Motor neuron (in vitro differentiated cells): ENCODE results near the gene CELA2A. TPM values are rescaled to one million over a fixed set of nuclear protein-coding genes. Genes with fewer than 3 reads are reported as not detected.
"Not testable (repeated sequence)": the region's sequence is repeated elsewhere in the genome, so short reads cannot be mapped to it uniquely, and the experiment has no call there.

ENCODE experiments used
- ATAC-seq, 8 experiments: fragments of 200-7000 bp; cut with Tn5 transposase; replicated peaks in 6 of 8; 2 replicates each; pipeline ENCODE4 v1.8.0; 2021; ENCODE audit warnings: mild to moderate bottlenecking in 8 of 8, moderate library complexity in 8 of 8
- H3K27ac ChIP-seq, 2 donors: fragments of 250-450 bp; sonication (Bioruptor Pico); 2 replicates each; pipeline ENCODE4 v1.9.0; 2021; ENCODE audit warnings: antibody characterized with exemption in 2 of 2, mild to moderate bottlenecking in 2 of 2, moderate library complexity in 1 of 2
- H3K4me1 ChIP-seq, 2 donors: fragments of 250-450 bp; sonication (Bioruptor Pico); replicated peaks in 1 of 2; 2 replicates each; pipeline ENCODE4 v1.6.1; 2021; ENCODE audit warnings: antibody characterized with exemption in 2 of 2, mild to moderate bottlenecking in 2 of 2, moderate library complexity in 1 of 2
- H3K4me3 ChIP-seq, 5 donors: fragments of 250-450 bp; sonication (Bioruptor Pico); 2 replicates each; pipeline ENCODE4 v1.9.0; 2021; ENCODE audit warnings: antibody characterized with exemption in 5 of 5, mild to moderate bottlenecking in 5 of 5, moderate library complexity in 4 of 5
- WGBS, 10 experiments: fragments of 450-650 bp; shearing (Covaris generic); methylation state at CpG; one replicate each; pipeline ENCODE4 v1.0.0; 2022; 5-methylcytosine and 5-hydroxymethylcytosine counted together
- in situ Hi-C, 9 experiments: fragments of 400-800 bp; cut with MboI; loops; one replicate each; pipeline ENCODE4 v1.15.0; 2021; ENCODE audit warnings: low sequenced_read_pairs in 9 of 9, low pct_unique_long_range_greater_than_20kb in 2 of 9; ENCODE audit not compliant: unreplicated experiment in 9 of 9
- total RNA-seq, 8 experiments: library from RNA; unstranded; fragments of 300-600 nt; gene quantifications; 2 replicates each; pipeline versions ENCODE4 v1.2.3 to v1.2.4, GENCODE V29; 2022

CELA2A gene
- total RNA-seq, 8 experiments from 2014 or later, result 1.1 TPM; not detected in 7

DNA sequence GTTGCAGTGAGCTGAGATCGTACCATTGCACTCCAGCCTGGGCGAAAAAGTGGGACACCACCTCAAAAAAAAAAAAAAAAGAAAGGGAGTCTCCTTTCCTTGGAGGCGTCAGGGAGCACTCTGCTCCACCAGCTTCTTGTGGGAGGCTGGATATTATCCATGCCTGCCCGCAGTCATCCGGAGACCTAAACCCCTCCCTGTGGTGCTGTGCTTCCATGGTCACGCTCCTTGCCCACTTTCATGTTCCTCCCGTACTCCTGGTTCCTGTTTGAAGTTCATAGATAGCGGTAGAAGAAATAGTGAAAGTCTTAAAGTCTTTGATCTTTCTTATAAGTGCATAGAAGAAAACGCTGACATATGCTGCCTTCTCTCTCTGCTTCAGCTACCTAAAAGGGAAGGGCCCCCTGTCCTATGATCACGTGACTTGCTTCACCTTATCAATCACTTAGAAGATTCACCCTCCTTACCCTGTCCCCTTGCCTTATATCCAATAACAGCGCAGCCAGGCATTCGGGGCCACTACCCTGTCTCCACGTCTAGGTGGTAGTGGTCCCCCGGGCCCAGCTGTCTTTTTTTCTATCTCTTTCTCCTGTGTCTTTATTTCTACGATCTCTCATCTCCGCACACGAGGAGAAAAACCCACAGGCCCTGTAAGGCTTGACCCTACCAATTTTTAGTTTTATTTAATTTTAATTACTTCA, 64.8 kb downstream of the CELA2A start:
- peaks cover 7 to 12% of the 10 kb centered on the region in 2 donors for H3K4me1 ChIP-seq
- H3K4me3 ChIP-seq, ATAC-seq, in situ Hi-C loops, H3K27ac ChIP-seq: not testable (repeated sequence)
- WGBS, 10 experiments, result 73 to 100% (median 88%) methylated on average over 1 to 11 of the region's 17 CpGs; no CpG with 5 or more reads in 1 of the 10 experiments

Other genes starting within 250 kb of the CELA2A start
- gene FHAD1, start 209.5 kb upstream of the CELA2A start, total RNA-seq, result 1 to 10 TPM in 5 of 8 experiments, under 1 TPM in 3; 0.38 to 3.1 (median 1.6) TPM
- 10 to 100 TPM in 7 of 8 experiments, 1 to 10 TPM in 1; 9.1 to 67.9 (median 14.4) TPM for gene EFHD2, start 46.8 kb upstream of the CELA2A start, total RNA-seq
- gene CTRC, start 18.3 kb upstream of the CELA2A start, total RNA-seq, result under 1 TPM in 7 of 8 experiments, not detected in 1; 0.05 to 0.95 (median 0.14) TPM
- not detected for gene CELA2B, start 19.4 kb downstream of the CELA2A start, total RNA-seq
- 10 to 100 TPM in 6 of 8 experiments, 1 to 10 TPM in 2; 8.2 to 17.1 (median 13.9) TPM for gene CASP9, start 67.5 kb downstream of the CELA2A start, total RNA-seq
- 10 to 100 TPM; 14.4 to 26.0 (median 18.0) TPM for gene DNAJC16, start 70.1 kb downstream of the CELA2A start, total RNA-seq
- 1 to 10 TPM in 2 of 8 experiments, under 1 TPM in 6; 0.14 to 1.2 (median 0.65) TPM for gene AGMAT, start 128.3 kb downstream of the CELA2A start, total RNA-seq
- 10 to 100 TPM; 11.1 to 47.4 (median 17.0) TPM for gene DDI2, start 160.7 kb downstream of the CELA2A start, total RNA-seq
- gene PLEKHM2, start 227.6 kb downstream of the CELA2A start, total RNA-seq, result 10 to 100 TPM; 23.7 to 45.7 (median 33.4) TPM